ENCODE measurements around the gene INPP5J.
"Not testable (repeated sequence)": the region's sequence is repeated elsewhere in the genome, so short reads cannot be mapped to it uniquely, and the experiment has no call there.

The INPP5J gene

GRCh38 chr22:31103111-31103510 is 19.7 kb upstream of the INPP5J start:
- no peak for DNase-seq

GRCh38 chr22:31103899-31104694 is 18.7 kb upstream of the INPP5J start:
- no peak for DNase-seq

- no peak for DNase-seq
These were observed 17.9 kb upstream of the INPP5J start for GRCh38 chr22:31104869-31105268.

GRCh38 chr22:31105282-31105929 is 17.4 kb upstream of the INPP5J start:
- DNase-seq: no peak

GRCh38 chr22:31106001-31106571 is 16.7 kb upstream of the INPP5J start:
- no peak for DNase-seq

GRCh38 chr22:31106731-31107177 is 16.0 kb upstream of the INPP5J start:
- DNase-seq: no peak

- DNase-seq: peak; percentile 79 to 83
These were observed 15.4 kb upstream of the INPP5J start, which contains the start of gene SELENOM for GRCh38 chr22:31107178-31107893. SELENOM (minus strand) TSS chr22:31107568; CDS start chr22:31107505, 63 bp downstream.

GRCh38 chr22:31107894-31108218 is 14.9 kb upstream of the INPP5J start:
- DNase-seq: no peak

GRCh38 chr22:31112547-31113091 is 10.1 kb upstream of the INPP5J start:
- DNase-seq: not testable (repeated sequence)

GRCh38 chr22:31118046-31118820 is 4.5 kb upstream of the INPP5J start:
- DNase-seq: no peak

GRCh38 chr22:31119026-31119717 is 3.6 kb upstream of the INPP5J start:
- no peak for DNase-seq

GRCh38 chr22:31120230-31120629 is 2.5 kb upstream of the INPP5J start:
- no peak for DNase-seq

GRCh38 chr22:31120642-31121041 is 2.1 kb upstream of the INPP5J start:
- no peak for DNase-seq

GRCh38 chr22:31121403-31121802 is 1.4 kb upstream of the INPP5J start:
- no peak for DNase-seq

- DNase-seq: no peak
These were observed 602 bp upstream of the INPP5J start for GRCh38 chr22:31122196-31122531.

GRCh38 chr22:31123292-31123602 is 481 bp downstream of the INPP5J start:
- no peak for DNase-seq

- no peak for DNase-seq
These were observed 1.5 kb downstream of the INPP5J start for GRCh38 chr22:31124290-31124689.

- DNase-seq: no peak
These were observed 2.2 kb downstream of the INPP5J start for GRCh38 chr22:31124811-31125465.

- no peak for DNase-seq
These were observed 2.9 kb downstream of the INPP5J start for GRCh38 chr22:31125521-31126117.

GRCh38 chr22:31126128-31126868 is 3.5 kb downstream of the INPP5J start:
- no peak for DNase-seq
